Measurements from ENCODE around the gene MDM1.

DNA sequence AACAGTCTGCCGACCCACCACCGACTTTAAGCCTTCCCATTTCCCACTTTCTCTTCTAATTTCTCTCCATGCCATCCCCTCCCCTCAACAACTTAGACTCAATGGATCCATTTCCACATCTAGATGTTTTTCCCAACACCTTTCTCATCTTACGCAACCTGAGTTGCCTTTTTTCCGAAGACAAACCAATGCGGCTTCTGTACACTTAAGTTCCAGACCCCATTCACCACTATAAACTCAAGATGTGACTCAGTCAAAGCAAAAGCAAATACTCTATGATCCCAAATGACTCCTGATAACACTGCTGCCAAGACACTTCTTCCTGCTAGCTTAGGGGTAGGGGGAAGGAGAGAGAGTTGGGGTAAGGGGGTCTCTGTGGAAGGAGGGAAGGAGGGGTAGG is 80.1 kb downstream of the MDM1 start:
- TF ChIP-seq, protein P1, sequence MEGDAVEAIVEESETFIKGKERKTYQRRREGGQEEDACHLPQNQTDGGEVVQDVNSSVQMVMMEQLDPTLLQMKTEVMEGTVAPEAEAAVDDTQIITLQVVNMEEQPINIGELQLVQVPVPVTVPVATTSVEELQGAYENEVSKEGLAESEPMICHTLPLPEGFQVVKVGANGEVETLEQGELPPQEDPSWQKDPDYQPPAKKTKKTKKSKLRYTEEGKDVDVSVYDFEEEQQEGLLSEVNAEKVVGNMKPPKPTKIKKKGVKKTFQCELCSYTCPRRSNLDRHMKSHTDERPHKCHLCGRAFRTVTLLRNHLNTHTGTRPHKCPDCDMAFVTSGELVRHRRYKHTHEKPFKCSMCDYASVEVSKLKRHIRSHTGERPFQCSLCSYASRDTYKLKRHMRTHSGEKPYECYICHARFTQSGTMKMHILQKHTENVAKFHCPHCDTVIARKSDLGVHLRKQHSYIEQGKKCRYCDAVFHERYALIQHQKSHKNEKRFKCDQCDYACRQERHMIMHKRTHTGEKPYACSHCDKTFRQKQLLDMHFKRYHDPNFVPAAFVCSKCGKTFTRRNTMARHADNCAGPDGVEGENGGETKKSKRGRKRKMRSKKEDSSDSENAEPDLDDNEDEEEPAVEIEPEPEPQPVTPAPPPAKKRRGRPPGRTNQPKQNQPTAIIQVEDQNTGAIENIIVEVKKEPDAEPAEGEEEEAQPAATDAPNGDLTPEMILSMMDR (conservative IDR thresholded peaks at IDR 0.05; ENCODE audit: low read depth in 2 of 2): no peak
- TF ChIP-seq EZH2phosphoT487 (IDR thresholded peaks at IDR 0.05; ENCODE audit: unreplicated experiment): no peak
- TF ChIP-seq NANOG (IDR thresholded peaks at IDR 0.05; ENCODE audit: borderline replicate concordance): no peak
- TF ChIP-seq, protein P2, sequence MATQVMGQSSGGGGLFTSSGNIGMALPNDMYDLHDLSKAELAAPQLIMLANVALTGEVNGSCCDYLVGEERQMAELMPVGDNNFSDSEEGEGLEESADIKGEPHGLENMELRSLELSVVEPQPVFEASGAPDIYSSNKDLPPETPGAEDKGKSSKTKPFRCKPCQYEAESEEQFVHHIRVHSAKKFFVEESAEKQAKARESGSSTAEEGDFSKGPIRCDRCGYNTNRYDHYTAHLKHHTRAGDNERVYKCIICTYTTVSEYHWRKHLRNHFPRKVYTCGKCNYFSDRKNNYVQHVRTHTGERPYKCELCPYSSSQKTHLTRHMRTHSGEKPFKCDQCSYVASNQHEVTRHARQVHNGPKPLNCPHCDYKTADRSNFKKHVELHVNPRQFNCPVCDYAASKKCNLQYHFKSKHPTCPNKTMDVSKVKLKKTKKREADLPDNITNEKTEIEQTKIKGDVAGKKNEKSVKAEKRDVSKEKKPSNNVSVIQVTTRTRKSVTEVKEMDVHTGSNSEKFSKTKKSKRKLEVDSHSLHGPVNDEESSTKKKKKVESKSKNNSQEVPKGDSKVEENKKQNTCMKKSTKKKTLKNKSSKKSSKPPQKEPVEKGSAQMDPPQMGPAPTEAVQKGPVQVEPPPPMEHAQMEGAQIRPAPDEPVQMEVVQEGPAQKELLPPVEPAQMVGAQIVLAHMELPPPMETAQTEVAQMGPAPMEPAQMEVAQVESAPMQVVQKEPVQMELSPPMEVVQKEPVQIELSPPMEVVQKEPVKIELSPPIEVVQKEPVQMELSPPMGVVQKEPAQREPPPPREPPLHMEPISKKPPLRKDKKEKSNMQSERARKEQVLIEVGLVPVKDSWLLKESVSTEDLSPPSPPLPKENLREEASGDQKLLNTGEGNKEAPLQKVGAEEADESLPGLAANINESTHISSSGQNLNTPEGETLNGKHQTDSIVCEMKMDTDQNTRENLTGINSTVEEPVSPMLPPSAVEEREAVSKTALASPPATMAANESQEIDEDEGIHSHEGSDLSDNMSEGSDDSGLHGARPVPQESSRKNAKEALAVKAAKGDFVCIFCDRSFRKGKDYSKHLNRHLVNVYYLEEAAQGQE (IDR thresholded peaks at IDR 0.05; ENCODE audit: unreplicated experiment): no peak
- TF ChIP-seq EZH2 (IDR thresholded peaks at IDR 0.05; ENCODE audit: low read depth, unreplicated experiment): no peak
- no peak for TF ChIP-seq ZNF331 (CRISPR knock-in tag; IDR thresholded peaks at IDR 0.05; ENCODE audit: low read depth)
- no peak for TF ChIP-seq POLR2AphosphoS5 (IDR thresholded peaks at IDR 0.05; ENCODE audit: low read depth)
- TF ChIP-seq, protein P3, sequence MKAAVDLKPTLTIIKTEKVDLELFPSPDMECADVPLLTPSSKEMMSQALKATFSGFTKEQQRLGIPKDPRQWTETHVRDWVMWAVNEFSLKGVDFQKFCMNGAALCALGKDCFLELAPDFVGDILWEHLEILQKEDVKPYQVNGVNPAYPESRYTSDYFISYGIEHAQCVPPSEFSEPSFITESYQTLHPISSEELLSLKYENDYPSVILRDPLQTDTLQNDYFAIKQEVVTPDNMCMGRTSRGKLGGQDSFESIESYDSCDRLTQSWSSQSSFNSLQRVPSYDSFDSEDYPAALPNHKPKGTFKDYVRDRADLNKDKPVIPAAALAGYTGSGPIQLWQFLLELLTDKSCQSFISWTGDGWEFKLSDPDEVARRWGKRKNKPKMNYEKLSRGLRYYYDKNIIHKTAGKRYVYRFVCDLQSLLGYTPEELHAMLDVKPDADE (IDR thresholded peaks at IDR 0.05): no peak
- TF ChIP-seq CREB1 (CRISPR knock-in tag; IDR thresholded peaks at IDR 0.05; ENCODE audit: low read depth): no peak

All from GM23338 (cell line).